Measurements from ENCODE around the gene FAM193A.
"Not testable (repeated sequence)": the region's sequence is repeated elsewhere in the genome, so short reads cannot be mapped to it uniquely, and the experiment has no call there.

DNA sequence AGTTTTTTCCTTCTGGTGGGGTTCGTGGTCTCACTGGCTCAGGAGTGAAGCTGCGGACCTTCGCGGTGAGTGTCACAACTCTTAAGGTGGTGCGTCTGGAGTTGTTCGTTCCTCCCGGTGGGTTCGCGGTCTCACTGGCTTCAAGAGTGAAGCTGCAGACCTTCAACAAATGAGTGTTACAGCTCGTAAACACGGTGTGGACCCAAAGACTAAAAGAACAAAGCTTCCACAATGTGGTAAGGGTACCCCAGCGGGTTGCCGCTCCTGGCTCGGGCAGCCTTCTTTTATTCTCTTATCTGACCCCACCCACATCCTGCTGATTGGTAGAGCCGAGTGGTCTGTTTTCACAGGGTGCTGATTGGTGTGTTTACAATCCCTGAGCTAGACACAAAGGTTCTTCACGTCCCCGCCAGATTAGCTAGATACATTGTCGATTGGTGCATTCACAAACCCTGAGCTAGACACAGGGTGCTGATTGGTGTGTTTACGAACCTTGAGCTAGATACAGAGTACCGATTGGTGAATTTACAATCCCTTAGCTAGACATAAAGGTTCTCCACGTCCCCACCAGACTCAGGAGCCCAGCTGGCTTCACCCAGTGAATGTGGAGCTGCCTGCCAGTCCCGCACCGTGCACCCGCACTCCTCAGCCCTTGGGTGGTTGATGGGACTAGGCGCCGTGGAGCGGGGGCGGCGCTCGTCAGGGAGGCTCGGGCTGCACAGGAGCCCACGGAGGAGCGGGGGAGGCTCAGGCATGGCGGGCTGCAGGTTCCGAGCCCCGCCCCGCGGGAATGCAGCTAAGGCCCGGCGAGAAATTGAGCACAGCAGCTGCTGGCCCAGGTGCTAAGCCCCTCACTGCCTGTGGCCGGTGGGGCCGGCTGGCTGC is 226.3 kb downstream of the FAM193A start:
- TF ChIP-seq, protein P1, sequence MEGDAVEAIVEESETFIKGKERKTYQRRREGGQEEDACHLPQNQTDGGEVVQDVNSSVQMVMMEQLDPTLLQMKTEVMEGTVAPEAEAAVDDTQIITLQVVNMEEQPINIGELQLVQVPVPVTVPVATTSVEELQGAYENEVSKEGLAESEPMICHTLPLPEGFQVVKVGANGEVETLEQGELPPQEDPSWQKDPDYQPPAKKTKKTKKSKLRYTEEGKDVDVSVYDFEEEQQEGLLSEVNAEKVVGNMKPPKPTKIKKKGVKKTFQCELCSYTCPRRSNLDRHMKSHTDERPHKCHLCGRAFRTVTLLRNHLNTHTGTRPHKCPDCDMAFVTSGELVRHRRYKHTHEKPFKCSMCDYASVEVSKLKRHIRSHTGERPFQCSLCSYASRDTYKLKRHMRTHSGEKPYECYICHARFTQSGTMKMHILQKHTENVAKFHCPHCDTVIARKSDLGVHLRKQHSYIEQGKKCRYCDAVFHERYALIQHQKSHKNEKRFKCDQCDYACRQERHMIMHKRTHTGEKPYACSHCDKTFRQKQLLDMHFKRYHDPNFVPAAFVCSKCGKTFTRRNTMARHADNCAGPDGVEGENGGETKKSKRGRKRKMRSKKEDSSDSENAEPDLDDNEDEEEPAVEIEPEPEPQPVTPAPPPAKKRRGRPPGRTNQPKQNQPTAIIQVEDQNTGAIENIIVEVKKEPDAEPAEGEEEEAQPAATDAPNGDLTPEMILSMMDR (IDR thresholded peaks at IDR 0.05), result not testable (repeated sequence)
- TF ChIP-seq POLR2A (IDR thresholded peaks at IDR 0.05), result not testable (repeated sequence)
